H9 (cell line): Measurements from ENCODE around the gene TMPRSS9. TPM values are rescaled to one million over a fixed set of nuclear protein-coding genes. Genes with fewer than 3 reads are reported as not detected.

Experiments
- DNase-seq: peaks from one replicate; pipeline ENCODE4 v3.0.0-alpha.2; 2017
- H2AFZ ChIP-seq: one replicate; pipeline ENCODE4 v1.6.1; 2013; ENCODE audit warnings: mild to moderate bottlenecking, low read length, control low read depth, moderate library complexity
- H2AK5ac ChIP-seq: 2 replicates; pipeline ENCODE4 v1.6.1; 2013; ENCODE audit warnings: low read length, control low read depth, mixed read lengths; ENCODE audit not compliant: insufficient read length
- H2BK120ac ChIP-seq: one replicate; pipeline ENCODE4 v1.6.1; 2013; ENCODE audit warnings: low read depth, mild to moderate bottlenecking, low read length, control low read depth, inconsistent platforms; ENCODE audit not compliant: poor library complexity, severe bottlenecking
- H2BK12ac ChIP-seq: 2 replicates; pipeline ENCODE4 v1.6.1; 2013; ENCODE audit warnings: low read length, control low read depth, mixed read lengths, low read depth; ENCODE audit not compliant: insufficient read length
- H2BK15ac ChIP-seq: 2 replicates; pipeline ENCODE4 v1.6.1; 2013; ENCODE audit warnings: low read depth, low read length, control low read depth
- H2BK20ac ChIP-seq: one replicate; pipeline ENCODE4 v1.6.1; 2013; ENCODE audit warnings: low read depth, mild to moderate bottlenecking, low read length, control low read depth, inconsistent platforms; ENCODE audit not compliant: poor library complexity, severe bottlenecking
- H2BK5ac ChIP-seq: 2 replicates; pipeline ENCODE4 v1.6.1; 2013; ENCODE audit warnings: low read length, control low read depth, mixed read lengths; ENCODE audit not compliant: insufficient read length
- H3K14ac ChIP-seq: 2 replicates; pipeline ENCODE4 v1.6.1; 2013; ENCODE audit warnings: low read length, control low read depth; ENCODE audit not compliant: insufficient read depth
- H3K18ac ChIP-seq: 2 replicates; pipeline ENCODE4 v1.6.1; 2013; ENCODE audit warnings: low read depth, mild to moderate bottlenecking, mixed read lengths, low read length, control low read depth; ENCODE audit not compliant: insufficient read length
- H3K23ac ChIP-seq: 2 replicates; pipeline ENCODE4 v1.6.1; 2013; ENCODE audit warnings: low read length, control low read depth, mixed read lengths, low read depth; ENCODE audit not compliant: insufficient read length
- H3K23me2 ChIP-seq: 2 replicates; pipeline ENCODE4 v1.6.1; 2013; ENCODE audit warnings: low read depth, mild to moderate bottlenecking, mixed read lengths, low read length, control low read depth; ENCODE audit not compliant: insufficient read length, poor library complexity, severe bottlenecking
- H3K27ac ChIP-seq: 2 replicates; pipeline ENCODE4 v1.5.1; 2013; ENCODE audit warnings: low read length, control low read depth, mixed read lengths, low read depth; ENCODE audit not compliant: insufficient read length
- H3K27me3 ChIP-seq: 2 replicates; pipeline ENCODE4 v1.6.1; 2013; ENCODE audit warnings: low read length, control low read depth, inconsistent platforms; ENCODE audit not compliant: insufficient read depth
- H3K4ac ChIP-seq: 2 replicates; pipeline ENCODE4 v1.6.1; 2013; ENCODE audit warnings: low read depth, mild to moderate bottlenecking, control low read depth, inconsistent platforms, low read length, moderate library complexity
- H3K4me1 ChIP-seq: 2 replicates; pipeline ENCODE4 v1.6.1; 2013; ENCODE audit warnings: low read length, control low read depth, inconsistent platforms; ENCODE audit not compliant: insufficient read depth
- H3K4me2 ChIP-seq: 2 replicates; pipeline ENCODE4 v1.6.1; 2013; ENCODE audit warnings: low read length, control low read depth, mixed read lengths; ENCODE audit not compliant: insufficient read length, insufficient read depth
- H3K56ac ChIP-seq: 2 replicates; pipeline ENCODE4 v1.6.1; 2013; ENCODE audit warnings: low read depth, mild to moderate bottlenecking, mixed read lengths, low read length, control low read depth; ENCODE audit not compliant: insufficient read length
- H3K79me1 ChIP-seq: 2 replicates; pipeline ENCODE4 v1.6.1; 2013; ENCODE audit warnings: low read depth, mild to moderate bottlenecking, moderate library complexity, low read length, control low read depth, inconsistent platforms; ENCODE audit not compliant: insufficient read depth, poor library complexity, severe bottlenecking
- H3K79me2 ChIP-seq: 2 replicates; pipeline ENCODE4 v1.6.1; 2013; ENCODE audit warnings: low read length, control low read depth, inconsistent platforms; ENCODE audit not compliant: insufficient read depth
- H3K9ac ChIP-seq: 2 replicates; pipeline ENCODE4 v1.6.1; 2013; ENCODE audit warnings: low read length, control low read depth, mixed read lengths; ENCODE audit not compliant: insufficient read length; ENCODE audit errors: extremely low read depth
- H3K9me3 ChIP-seq: one replicate; pipeline ENCODE4 v1.6.1; 2013; ENCODE audit warnings: low read depth, low read length, inconsistent platforms; ENCODE audit not compliant: control insufficient read depth
- H3T11ph ChIP-seq: one replicate; pipeline ENCODE4 v1.6.1; 2013; ENCODE audit warnings: mild to moderate bottlenecking, low read length, control low read depth, inconsistent platforms
- H4K20me1 ChIP-seq: one replicate; pipeline ENCODE4 v1.6.1; 2013; ENCODE audit not compliant: control insufficient read depth, insufficient read length, insufficient read depth
- H4K5ac ChIP-seq: 2 replicates; pipeline ENCODE4 v1.6.1; 2013; ENCODE audit warnings: low read depth, mild to moderate bottlenecking, mixed read lengths, low read length, control low read depth; ENCODE audit not compliant: insufficient read length
- H4K8ac ChIP-seq: replicated peaks from 2 replicates; pipeline ENCODE4 v1.6.1; 2013; ENCODE audit warnings: low read length, control low read depth, mixed read lengths, low read depth; ENCODE audit not compliant: insufficient read length
- H4K91ac ChIP-seq: 2 replicates; pipeline ENCODE4 v1.6.1; 2013; ENCODE audit warnings: low read depth, mild to moderate bottlenecking, moderate library complexity, mixed read lengths, low read length, control low read depth; ENCODE audit not compliant: insufficient read length
- H3K27ac Mint-ChIP-seq, 3 experiments: 2 replicates in 2 of 3; 3 replicates in 1 of 3; pipeline ENCODE4 v1.8.0; 2020 to 2021; ENCODE audit warnings: mixed read lengths in 3 of 3, mild to moderate bottlenecking in 1 of 3, moderate library complexity in 1 of 3
- H3K27me3 Mint-ChIP-seq: 2 replicates; pipeline ENCODE4 v1.8.0; 2021; ENCODE audit warnings: low read depth, mild to moderate bottlenecking, moderate library complexity, mixed read lengths
- H3K36me3 Mint-ChIP-seq, 3 experiments: 2 replicates in 2 of 3; 3 replicates in 1 of 3; pipeline ENCODE4 v1.8.0; 2020 to 2021; ENCODE audit warnings: low read depth in 3 of 3, mixed read lengths in 3 of 3; ENCODE audit not compliant: insufficient read depth in 1 of 3
- H3K4me1 Mint-ChIP-seq, 2 experiments: 2 replicates each; pipeline ENCODE4 v1.8.0; 2020; ENCODE audit warnings: mixed read lengths in 2 of 2
- H3K4me3 Mint-ChIP-seq, 2 experiments: 2 replicates in 1 of 2; 3 replicates in 1 of 2; pipeline ENCODE4 v1.8.0; 2020 to 2021; ENCODE audit warnings: mild to moderate bottlenecking in 2 of 2, mixed read lengths in 2 of 2, moderate library complexity in 1 of 2
- H3K9me3 Mint-ChIP-seq, 2 experiments: 2 replicates in 1 of 2; 3 replicates in 1 of 2; pipeline ENCODE4 v1.8.0; 2020; ENCODE audit warnings: mild to moderate bottlenecking in 2 of 2, mixed read lengths in 2 of 2, moderate library complexity in 1 of 2
- CTCF ChIP-seq: fragments of 200-600 bp; sonication (generic); conservative IDR thresholded peaks from 3 replicates; pipeline ENCODE4 v1.8.0; 2021; ENCODE audit warnings: antibody characterized with exemption, mild to moderate bottlenecking
- WGBS: extraction: QIAGEN DNeasy Blood & Tissue Kit; methylation state at CpG from one replicate; pipeline ENCODE4 v1.1.7; 2013; ENCODE audit warnings: missing lambda C conversion rate, low lambda C conversion rate, mixed read lengths; ENCODE audit not compliant: insufficient read length; ENCODE audit errors: extremely low coverage; 5-methylcytosine and 5-hydroxymethylcytosine counted together
- total RNA-seq: library from RNA; stranded (reverse); gene quantifications from 2 replicates; pipeline ENCODE4 v1.2.1, GENCODE V29; 2021

The TMPRSS9 gene
- total RNA-seq, 1 experiment from 2014 or later = 0.24 TPM

- Mint-ChIP-seq H3K36me3 (peaks cover 0 to 9% (median 4%) of the 10 kb centered on the region in 3 experiments; a peak in 4 of 7 replicates), H3K9me3 (peaks cover 24 to 32% of the 10 kb centered on the region in 2 experiments), H3K4me3 (no peak overlapping the region; a peak in 1 of 5 replicates), H3K27me3 (peaks cover 26% of the 10 kb centered on the region), H3K27ac (no peak overlapping the region), H3K4me1 (peaks cover 7% of the 10 kb centered on the region in 2 experiments; a peak in 2 of 4 replicates)
- Histone ChIP-seq H3K79me2 (no peaks in the 10 kb centered on the region), H3K56ac (no peak overlapping the region), H4K8ac (no peak overlapping the region), H2AFZ (no peak overlapping the region), H3T11ph (no peak overlapping the region), H4K91ac (no peak overlapping the region), H2BK15ac (no peak overlapping the region; the same call in 1 of the 2 replicates), H3K9ac (no peak overlapping the region), H3K4me2 (no peak overlapping the region), H3K27ac (no peak overlapping the region), H3K27me3 (no peaks in the 10 kb centered on the region), H2BK120ac (no peak overlapping the region), H3K4me1 (no peaks in the 10 kb centered on the region), H3K14ac (no peak overlapping the region), H2BK5ac (no peak overlapping the region), H4K5ac (no peak overlapping the region), H3K79me1 (no peaks in the 10 kb centered on the region), H2BK12ac (no peak overlapping the region), H4K20me1 (no peaks in the 10 kb centered on the region), H2AK5ac (no peak overlapping the region), H3K18ac (no peak overlapping the region), H3K23me2 (no peaks in the 10 kb centered on the region), H3K23ac (no peak overlapping the region), H3K9me3 (no peaks in the 10 kb centered on the region), H2BK20ac (no peak overlapping the region), H3K4ac (no peak overlapping the region)
- no CpG with 5 or more reads among the region's 18 CpGs for WGBS
- DNase-seq = no peak
- no peak for TF ChIP-seq CTCF
Measured at GRCh38 chr19:2381148-2381820, 21.2 kb downstream of the TMPRSS9 start.
